Measurements from ENCODE around the gene EXT2.

EXT2 gene

GRCh38 chr11:44159848-44160721, 64.6 kb downstream of the EXT2 start:
- in situ Hi-C loops (cut with MboI; ENCODE audit: low sequenced_read_pairs): no loop called here

- in situ Hi-C loops (cut with MboI; ENCODE audit: low sequenced_read_pairs): no loop called here
Measured at GRCh38 chr11:44162004-44162403, 66.5 kb downstream of the EXT2 start.

- in situ Hi-C loops (cut with MboI; ENCODE audit: low sequenced_read_pairs): no loop called here
Measured at GRCh38 chr11:44162662-44163061, 67.2 kb downstream of the EXT2 start.

- in situ Hi-C loops (cut with MboI; ENCODE audit: low sequenced_read_pairs): no loop called here
Measured at GRCh38 chr11:44165432-44165831, 70.0 kb downstream of the EXT2 start.

- in situ Hi-C loops (cut with MboI; ENCODE audit: low sequenced_read_pairs): no loop called here
Measured at GRCh38 chr11:44167046-44167445, 71.6 kb downstream of the EXT2 start.

- in situ Hi-C loops (cut with MboI; ENCODE audit: low sequenced_read_pairs): no loop called here
Measured at GRCh38 chr11:44171518-44171917, 76.0 kb downstream of the EXT2 start.

- in situ Hi-C loops (cut with MboI; ENCODE audit: low sequenced_read_pairs): no loop called here
Measured at GRCh38 chr11:44172966-44173365, 77.5 kb downstream of the EXT2 start.

GRCh38 chr11:44174842-44175241, 79.4 kb downstream of the EXT2 start:
- in situ Hi-C loops (cut with MboI; ENCODE audit: low sequenced_read_pairs): no loop called here

- in situ Hi-C loops (cut with MboI; ENCODE audit: low sequenced_read_pairs): no loop called here
Measured at GRCh38 chr11:44176546-44177213, 81.2 kb downstream of the EXT2 start.

GRCh38 chr11:44177905-44178304, 82.4 kb downstream of the EXT2 start:
- in situ Hi-C loops (cut with MboI; ENCODE audit: low sequenced_read_pairs): no loop called here

GRCh38 chr11:44178381-44178780, 82.9 kb downstream of the EXT2 start:
- in situ Hi-C loops (cut with MboI; ENCODE audit: low sequenced_read_pairs): no loop called here

- in situ Hi-C loops (cut with MboI; ENCODE audit: low sequenced_read_pairs): no loop called here
Measured at GRCh38 chr11:44179173-44179572, 83.7 kb downstream of the EXT2 start.

GRCh38 chr11:44180107-44180506, 84.6 kb downstream of the EXT2 start:
- in situ Hi-C loops (cut with MboI; ENCODE audit: low sequenced_read_pairs): no loop called here

GRCh38 chr11:44185522-44185921, 90.0 kb downstream of the EXT2 start:
- in situ Hi-C loops (cut with MboI; ENCODE audit: low sequenced_read_pairs): no loop called here

- in situ Hi-C loops (cut with MboI; ENCODE audit: low sequenced_read_pairs): no loop called here
Measured at GRCh38 chr11:44186321-44186930, 90.9 kb downstream of the EXT2 start.

GRCh38 chr11:44188643-44189042, 93.2 kb downstream of the EXT2 start:
- in situ Hi-C loops (cut with MboI; ENCODE audit: low sequenced_read_pairs): no loop called here

GRCh38 chr11:44189986-44190882, 94.8 kb downstream of the EXT2 start:
- in situ Hi-C loops (cut with MboI; ENCODE audit: low sequenced_read_pairs): no loop called here

GRCh38 chr11:44190883-44191230, 95.4 kb downstream of the EXT2 start:
- in situ Hi-C loops (cut with MboI; ENCODE audit: low sequenced_read_pairs): no loop called here

GRCh38 chr11:44191322-44192016, 96.0 kb downstream of the EXT2 start:
- in situ Hi-C loops (cut with MboI; ENCODE audit: low sequenced_read_pairs): no loop called here

- in situ Hi-C loops (cut with MboI; ENCODE audit: low sequenced_read_pairs): no loop called here
Measured at GRCh38 chr11:44192017-44192385, 96.5 kb downstream of the EXT2 start.

Measured in HL-60/S4 treated with phorbol 12-myristate 13-acetate at 8.2 ng/mL for 4 days and 3 days (cell line).